Mesothelial cell of epicardium (in vitro differentiated cells): ENCODE measurements around the gene WDR7. TPM values are rescaled to one million over a fixed set of nuclear protein-coding genes. Genes with fewer than 3 reads are reported as not detected.

Experiments
- DNase-seq, 2 experiments: peaks; one replicate each; pipeline ENCODE4 v3.0.0; 2021; ENCODE audit warnings: low spot score in 2 of 2; ENCODE audit not compliant: unreplicated experiment in 2 of 2
- H3K27ac Mint-ChIP-seq: 2 replicates; pipeline ENCODE4 v1.8.0; 2021; ENCODE audit warnings: mixed read lengths
- H3K27me3 Mint-ChIP-seq: 2 replicates; pipeline ENCODE4 v1.8.0; 2021; ENCODE audit warnings: low read depth, mixed read lengths
- H3K36me3 Mint-ChIP-seq: 2 replicates; pipeline ENCODE4 v1.8.0; 2021; ENCODE audit warnings: mixed read lengths
- H3K4me1 Mint-ChIP-seq: 2 replicates; pipeline ENCODE4 v1.8.0; 2021; ENCODE audit warnings: mixed read lengths
- H3K4me3 Mint-ChIP-seq: 2 replicates; pipeline ENCODE4 v1.8.0; 2021; ENCODE audit warnings: mild to moderate bottlenecking, moderate library complexity, mixed read lengths
- H3K9me3 Mint-ChIP-seq: 2 replicates; pipeline ENCODE4 v1.8.0; 2021; ENCODE audit warnings: mixed read lengths
- total RNA-seq: library from RNA; stranded (reverse); gene quantifications from 3 replicates; pipeline ENCODE4 v1.2.1, GENCODE V29; 2021
- TF ChIP-seq, protein P1 (sequence below): fragments of 200-600 bp; sonication (generic); IDR thresholded peaks from one replicate; pipeline ENCODE4 v1.5.0; 2021; ENCODE audit warnings: antibody characterized with exemption; ENCODE audit not compliant: unreplicated experiment

Gene WDR7
- total RNA-seq, 1 donor from 2014 or later, result 28.0 TPM

- DNase-seq, result no peak
- H3K4me3 Mint-ChIP-seq, result no peak overlapping the region
- H3K27ac Mint-ChIP-seq, result no peak overlapping the region
- TF ChIP-seq, protein P1, sequence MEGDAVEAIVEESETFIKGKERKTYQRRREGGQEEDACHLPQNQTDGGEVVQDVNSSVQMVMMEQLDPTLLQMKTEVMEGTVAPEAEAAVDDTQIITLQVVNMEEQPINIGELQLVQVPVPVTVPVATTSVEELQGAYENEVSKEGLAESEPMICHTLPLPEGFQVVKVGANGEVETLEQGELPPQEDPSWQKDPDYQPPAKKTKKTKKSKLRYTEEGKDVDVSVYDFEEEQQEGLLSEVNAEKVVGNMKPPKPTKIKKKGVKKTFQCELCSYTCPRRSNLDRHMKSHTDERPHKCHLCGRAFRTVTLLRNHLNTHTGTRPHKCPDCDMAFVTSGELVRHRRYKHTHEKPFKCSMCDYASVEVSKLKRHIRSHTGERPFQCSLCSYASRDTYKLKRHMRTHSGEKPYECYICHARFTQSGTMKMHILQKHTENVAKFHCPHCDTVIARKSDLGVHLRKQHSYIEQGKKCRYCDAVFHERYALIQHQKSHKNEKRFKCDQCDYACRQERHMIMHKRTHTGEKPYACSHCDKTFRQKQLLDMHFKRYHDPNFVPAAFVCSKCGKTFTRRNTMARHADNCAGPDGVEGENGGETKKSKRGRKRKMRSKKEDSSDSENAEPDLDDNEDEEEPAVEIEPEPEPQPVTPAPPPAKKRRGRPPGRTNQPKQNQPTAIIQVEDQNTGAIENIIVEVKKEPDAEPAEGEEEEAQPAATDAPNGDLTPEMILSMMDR, result no peak
- H3K27me3 Mint-ChIP-seq, result no peaks in the 10 kb centered on the region
- H3K4me1 Mint-ChIP-seq, result no peaks in the 10 kb centered on the region
- H3K36me3 Mint-ChIP-seq, result no peaks in the 10 kb centered on the region
- H3K9me3 Mint-ChIP-seq, result no peaks in the 10 kb centered on the region
Observed at GRCh38 chr18:57015451-57015850, 364.3 kb downstream of the WDR7 start.

GRCh38 chr18:57018845-57019244 lies 367.7 kb downstream of the WDR7 start:
- no peak overlapping the region for H3K4me3 Mint-ChIP-seq
- no peaks in the 10 kb centered on the region for H3K4me1 Mint-ChIP-seq
- no peak for DNase-seq
- no peaks in the 10 kb centered on the region for H3K27me3 Mint-ChIP-seq
- H3K36me3 Mint-ChIP-seq, result no peaks in the 10 kb centered on the region
- no peaks in the 10 kb centered on the region for H3K9me3 Mint-ChIP-seq
- TF ChIP-seq, protein P1, result no peak
- no peak overlapping the region for H3K27ac Mint-ChIP-seq

DNA sequence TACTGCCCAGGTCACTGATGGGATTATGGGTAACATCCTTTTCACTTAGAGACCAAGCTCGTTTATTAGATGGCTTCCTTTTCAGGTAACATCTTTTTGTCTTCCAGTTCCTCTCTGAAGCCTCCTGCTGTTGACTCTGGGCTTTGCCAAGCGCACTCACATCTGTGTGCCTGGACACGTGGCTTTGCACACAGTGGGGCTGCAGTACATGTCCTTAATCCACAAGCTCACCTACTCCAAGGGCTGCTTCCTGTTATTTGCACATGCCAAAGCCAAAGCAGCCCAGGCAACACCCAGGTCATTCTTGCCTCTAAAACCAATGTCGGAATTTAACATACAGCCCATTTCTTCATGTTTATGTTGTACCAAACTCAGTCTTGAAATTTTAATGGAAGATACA lies 371.6 kb downstream of the WDR7 start:
- Mint-ChIP-seq H3K4me3 (no peak overlapping the region), H3K4me1 (peaks cover 4% of the 10 kb centered on the region), H3K27ac (no peak overlapping the region), H3K9me3 (no peaks in the 10 kb centered on the region), H3K27me3 (no peaks in the 10 kb centered on the region), H3K36me3 (no peaks in the 10 kb centered on the region)
- TF ChIP-seq, protein P1, result no peak
- no peak for DNase-seq

- TF ChIP-seq, protein P1, result no peak
- H3K27ac Mint-ChIP-seq, result no peak overlapping the region
- DNase-seq, result no peak
- peaks cover 4% of the 10 kb centered on the region for H3K4me1 Mint-ChIP-seq
- H3K4me3 Mint-ChIP-seq, result no peak overlapping the region
- no peaks in the 10 kb centered on the region for H3K36me3 Mint-ChIP-seq
- no peaks in the 10 kb centered on the region for H3K27me3 Mint-ChIP-seq
- H3K9me3 Mint-ChIP-seq, result no peaks in the 10 kb centered on the region
Observed at GRCh38 chr18:57023275-57023882, 372.2 kb downstream of the WDR7 start.

- DNase-seq, result no peak
- Mint-ChIP-seq H3K4me3 (no peak overlapping the region), H3K9me3 (no peaks in the 10 kb centered on the region), H3K27me3 (no peaks in the 10 kb centered on the region), H3K4me1 (peaks cover 4% of the 10 kb centered on the region), H3K27ac (no peak overlapping the region), H3K36me3 (peaks cover 3% of the 10 kb centered on the region)
- TF ChIP-seq, protein P1, result no peak
Observed at GRCh38 chr18:57025540-57025939, 374.4 kb downstream of the WDR7 start.

DNA sequence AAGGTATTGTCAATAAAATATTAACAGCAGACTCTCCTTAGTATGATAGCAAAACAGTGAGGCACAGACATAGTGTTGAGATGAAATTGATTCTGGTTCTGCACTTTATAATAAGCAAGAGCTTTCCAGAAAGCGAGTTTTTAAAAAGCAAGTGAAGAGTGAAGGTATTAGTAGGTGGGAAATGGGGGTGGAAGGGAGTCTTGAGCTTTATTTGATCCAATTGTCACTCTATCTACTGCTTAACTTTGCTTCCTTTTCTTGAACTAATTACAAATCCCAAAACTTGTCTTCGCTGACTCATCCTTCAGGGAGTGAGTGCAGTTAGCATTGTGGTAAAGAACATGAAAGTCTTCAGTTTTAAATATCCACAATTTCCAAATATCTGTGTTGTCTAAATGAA lies 375.2 kb downstream of the WDR7 start:
- no peaks in the 10 kb centered on the region for H3K9me3 Mint-ChIP-seq
- no peak for DNase-seq
- TF ChIP-seq, protein P1, result no peak
- no peak overlapping the region for H3K4me3 Mint-ChIP-seq
- no peak overlapping the region for H3K27ac Mint-ChIP-seq
- H3K4me1 Mint-ChIP-seq, result peaks cover 4% of the 10 kb centered on the region
- peaks cover 3% of the 10 kb centered on the region for H3K36me3 Mint-ChIP-seq
- H3K27me3 Mint-ChIP-seq, result no peaks in the 10 kb centered on the region
